Peyer's patch (tissue), 4 donors: ENCODE data around the gene PLA2G4A. TPM values are rescaled to one million over a fixed set of nuclear protein-coding genes. Genes with fewer than 3 reads are reported as not detected.

Experiments used
- DNase-seq, 3 donors: peaks; one replicate each; pipeline ENCODE4 v3.0.0-alpha.2; 2017 to 2019
- H3K27ac ChIP-seq, 4 donors: fragments of 200-600 bp; sonication (generic); one replicate each; pipeline ENCODE4 v1.5.1; 2016 to 2019
- H3K27me3 ChIP-seq, 2 donors: fragments of 200-600 bp; sonication (generic); one replicate each; pipeline ENCODE4 v1.5.1; 2019
- H3K36me3 ChIP-seq, 3 donors: fragments of 200-600 bp; sonication (generic); one replicate each; pipeline ENCODE4 v1.5.1; 2016 to 2019
- H3K4me1 ChIP-seq, 4 donors: fragments of 200-600 bp; sonication (generic); one replicate each; pipeline ENCODE4 v1.5.1; 2016 to 2019
- H3K4me3 ChIP-seq, 4 donors: fragments of 200-600 bp; sonication (generic); 1 replicate in 3 of 4; 2 replicates in 1 of 4; pipeline ENCODE4 v1.5.1; 2016 to 2019; ENCODE audit warnings: mild to moderate bottlenecking in 1 of 4
- H3K9me3 ChIP-seq, 4 donors: fragments of 200-600 bp; sonication (generic); one replicate each; pipeline ENCODE4 v1.5.1; 2016 to 2019; ENCODE audit warnings: mild to moderate bottlenecking in 1 of 4
- POLR2A ChIP-seq, 2 donors: fragments of 450-650 bp; IDR thresholded peaks; one replicate each; pipeline ENCODE4 v1.5.1; 2017; ENCODE audit warnings: antibody characterized with exemption in 2 of 2, mild to moderate bottlenecking in 2 of 2, moderate library complexity in 2 of 2
- total RNA-seq, 4 donors: library from RNA; depleted of rRNA; stranded (reverse); fragments of >200 nt; gene quantifications; one replicate each; pipeline ENCODE4 v1.1.0, GENCODE V29; 2016
- TF ChIP-seq, protein P1 (sequence below), 6 experiments: fragments of 450-650 bp in 4 of 6; fragments of 200-600 bp in 2 of 6; sonication (generic) in 1 of 6; IDR thresholded peaks; one replicate each; pipeline ENCODE4 v1.5.1; 2017 to 2019; ENCODE audit warnings: antibody characterized with exemption in 6 of 6, mild to moderate bottlenecking in 3 of 6, moderate library complexity in 1 of 6

The PLA2G4A gene
- total RNA-seq, 4 donors from 2014 or later, result 7.0 to 8.3 (median 7.6) TPM

DNA sequence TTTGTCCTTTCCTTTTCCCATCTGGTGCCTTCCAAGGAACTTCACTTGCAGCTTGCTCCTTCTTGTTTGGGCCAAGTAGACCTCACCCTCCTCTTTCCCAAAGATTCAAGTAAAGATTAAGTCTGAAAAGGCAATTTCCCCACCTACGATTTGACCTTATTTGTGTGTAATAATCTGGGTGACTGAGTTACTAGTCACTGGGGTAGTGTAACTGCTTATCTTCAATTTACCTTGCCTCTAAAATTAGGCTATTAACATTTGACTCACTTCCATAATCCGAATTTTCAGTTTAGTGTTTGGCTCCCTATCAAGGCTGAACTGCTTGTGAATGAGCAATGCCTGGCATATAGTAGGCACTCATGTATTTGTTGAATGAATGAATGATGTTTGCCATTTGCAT lies 59.6 kb downstream of the PLA2G4A start:
- Histone ChIP-seq H3K9me3 (no peaks in the 10 kb centered on the region), H3K36me3 (no peaks in the 10 kb centered on the region), H3K4me1 (no peaks in the 10 kb centered on the region), H3K27ac (no peak overlapping the region), H3K27me3 (no peaks in the 10 kb centered on the region), H3K4me3 (no peak overlapping the region)
- TF ChIP-seq POLR2A (IDR thresholded peaks at IDR 0.05), result no peak
- TF ChIP-seq, protein P1, sequence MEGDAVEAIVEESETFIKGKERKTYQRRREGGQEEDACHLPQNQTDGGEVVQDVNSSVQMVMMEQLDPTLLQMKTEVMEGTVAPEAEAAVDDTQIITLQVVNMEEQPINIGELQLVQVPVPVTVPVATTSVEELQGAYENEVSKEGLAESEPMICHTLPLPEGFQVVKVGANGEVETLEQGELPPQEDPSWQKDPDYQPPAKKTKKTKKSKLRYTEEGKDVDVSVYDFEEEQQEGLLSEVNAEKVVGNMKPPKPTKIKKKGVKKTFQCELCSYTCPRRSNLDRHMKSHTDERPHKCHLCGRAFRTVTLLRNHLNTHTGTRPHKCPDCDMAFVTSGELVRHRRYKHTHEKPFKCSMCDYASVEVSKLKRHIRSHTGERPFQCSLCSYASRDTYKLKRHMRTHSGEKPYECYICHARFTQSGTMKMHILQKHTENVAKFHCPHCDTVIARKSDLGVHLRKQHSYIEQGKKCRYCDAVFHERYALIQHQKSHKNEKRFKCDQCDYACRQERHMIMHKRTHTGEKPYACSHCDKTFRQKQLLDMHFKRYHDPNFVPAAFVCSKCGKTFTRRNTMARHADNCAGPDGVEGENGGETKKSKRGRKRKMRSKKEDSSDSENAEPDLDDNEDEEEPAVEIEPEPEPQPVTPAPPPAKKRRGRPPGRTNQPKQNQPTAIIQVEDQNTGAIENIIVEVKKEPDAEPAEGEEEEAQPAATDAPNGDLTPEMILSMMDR (IDR thresholded peaks at IDR 0.05), result no peak
- DNase-seq, result no peak

DNA sequence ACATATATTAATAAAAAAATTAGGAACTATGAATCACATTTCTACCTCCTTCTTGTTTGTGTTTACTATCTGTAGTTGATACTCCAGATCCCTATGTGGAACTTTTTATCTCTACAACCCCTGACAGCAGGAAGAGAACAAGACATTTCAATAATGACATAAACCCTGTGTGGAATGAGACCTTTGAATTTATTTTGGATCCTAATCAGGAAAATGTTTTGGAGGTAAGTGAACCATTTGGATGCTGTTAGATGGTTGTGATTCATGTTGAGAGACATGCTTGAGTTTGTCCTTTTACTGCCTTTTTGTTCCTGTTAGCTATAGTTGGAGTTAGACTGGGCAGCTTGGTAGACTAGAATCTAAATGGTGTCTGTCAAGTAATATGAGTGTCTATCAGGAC lies 64.2 kb downstream of the PLA2G4A start:
- no peak overlapping the region for H3K27ac ChIP-seq

DNA sequence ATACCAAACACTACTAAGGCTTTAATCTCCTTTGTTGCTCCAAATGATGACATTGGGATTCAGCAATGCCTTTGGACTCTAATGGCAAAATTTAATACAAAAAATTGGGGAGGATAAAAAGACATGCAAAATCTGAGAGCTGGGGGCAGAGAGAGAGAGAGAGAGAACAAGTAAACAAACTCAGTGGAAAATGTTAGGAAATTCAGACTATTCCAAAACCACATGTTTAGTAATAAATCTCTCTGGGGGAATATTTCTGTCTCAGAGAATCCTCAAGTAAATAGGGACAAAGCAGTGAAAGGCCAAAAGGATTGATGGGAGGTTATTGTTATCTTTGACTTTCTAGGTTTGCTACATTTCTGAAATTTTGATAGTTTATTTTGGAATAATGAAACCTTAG lies 65.7 kb downstream of the PLA2G4A start:
- Histone ChIP-seq H3K27ac (no peak overlapping the region), H3K4me3 (no peak overlapping the region), H3K9me3 (no peaks in the 10 kb centered on the region), H3K36me3 (no peaks in the 10 kb centered on the region), H3K4me1 (no peaks in the 10 kb centered on the region), H3K27me3 (no peaks in the 10 kb centered on the region)
- no peak for DNase-seq
- TF ChIP-seq, protein P1 (IDR thresholded peaks at IDR 0.05), result no peak
- TF ChIP-seq POLR2A (IDR thresholded peaks at IDR 0.05), result no peak

More for the DNA sequence above, 64.2 kb downstream of the PLA2G4A start:
- H3K27me3 ChIP-seq, result no peaks in the 10 kb centered on the region
- TF ChIP-seq POLR2A (IDR thresholded peaks at IDR 0.05), result no peak
- H3K36me3 ChIP-seq, result no peaks in the 10 kb centered on the region
- no peak for DNase-seq
- H3K4me3 ChIP-seq, result no peak overlapping the region
- H3K4me1 ChIP-seq, result no peaks in the 10 kb centered on the region
- H3K9me3 ChIP-seq, result no peaks in the 10 kb centered on the region

DNA sequence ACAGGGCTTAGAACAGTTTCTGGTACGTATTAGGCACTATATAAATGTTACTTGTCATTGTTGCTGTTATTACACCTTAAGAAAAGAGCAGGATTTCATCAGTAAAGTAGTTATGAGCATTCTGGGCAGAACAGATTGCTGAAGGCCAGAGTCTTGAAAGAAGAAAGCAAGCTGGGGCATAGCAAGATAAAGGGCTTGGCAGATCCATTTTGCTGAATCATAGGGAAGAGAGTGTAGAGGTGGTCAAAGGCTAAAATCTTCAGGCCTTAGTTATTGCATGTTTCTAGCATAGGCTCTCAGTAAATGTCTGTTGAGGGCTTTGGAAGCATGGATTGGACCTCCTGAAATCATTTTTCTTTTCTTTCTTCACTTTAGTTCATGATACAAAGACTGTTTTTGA lies 67.5 kb downstream of the PLA2G4A start:
- no peak overlapping the region for H3K4me3 ChIP-seq

DNA sequence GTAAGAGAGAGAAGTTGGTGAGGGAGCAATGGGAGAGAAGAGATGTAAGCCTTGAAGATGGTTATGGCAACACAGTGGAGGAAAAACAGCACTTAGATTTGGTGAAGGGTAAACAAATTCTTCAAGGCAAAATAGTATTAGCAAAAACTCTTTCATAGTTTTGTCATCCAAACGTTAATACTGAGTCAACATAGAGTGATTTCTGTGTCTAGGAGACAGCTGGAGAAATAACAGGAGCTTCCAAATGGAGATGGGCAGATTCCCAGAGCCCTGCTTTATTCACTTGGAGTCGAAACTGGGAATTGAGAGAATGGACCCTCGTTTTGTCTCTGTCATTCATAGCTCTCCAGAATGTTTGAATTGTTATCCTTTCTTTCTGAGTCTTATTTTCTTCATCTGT lies 68.3 kb downstream of the PLA2G4A start:
- no peaks in the 10 kb centered on the region for H3K4me1 ChIP-seq
- TF ChIP-seq, protein P1 (IDR thresholded peaks at IDR 0.05), result no peak
- no peak for TF ChIP-seq POLR2A (IDR thresholded peaks at IDR 0.05)
- H3K36me3 ChIP-seq, result no peaks in the 10 kb centered on the region
- no peak overlapping the region for H3K4me3 ChIP-seq
- H3K9me3 ChIP-seq, result no peaks in the 10 kb centered on the region
- no peak overlapping the region for H3K27ac ChIP-seq
- DNase-seq, result no peak
- H3K27me3 ChIP-seq, result no peaks in the 10 kb centered on the region

More for the DNA sequence above, 67.5 kb downstream of the PLA2G4A start:
- Histone ChIP-seq H3K27ac (no peak overlapping the region), H3K4me1 (no peaks in the 10 kb centered on the region), H3K36me3 (no peaks in the 10 kb centered on the region), H3K27me3 (no peaks in the 10 kb centered on the region), H3K9me3 (no peaks in the 10 kb centered on the region)
- no peak for DNase-seq
- TF ChIP-seq, protein P1 (IDR thresholded peaks at IDR 0.05), result no peak
- no peak for TF ChIP-seq POLR2A (IDR thresholded peaks at IDR 0.05)

DNA sequence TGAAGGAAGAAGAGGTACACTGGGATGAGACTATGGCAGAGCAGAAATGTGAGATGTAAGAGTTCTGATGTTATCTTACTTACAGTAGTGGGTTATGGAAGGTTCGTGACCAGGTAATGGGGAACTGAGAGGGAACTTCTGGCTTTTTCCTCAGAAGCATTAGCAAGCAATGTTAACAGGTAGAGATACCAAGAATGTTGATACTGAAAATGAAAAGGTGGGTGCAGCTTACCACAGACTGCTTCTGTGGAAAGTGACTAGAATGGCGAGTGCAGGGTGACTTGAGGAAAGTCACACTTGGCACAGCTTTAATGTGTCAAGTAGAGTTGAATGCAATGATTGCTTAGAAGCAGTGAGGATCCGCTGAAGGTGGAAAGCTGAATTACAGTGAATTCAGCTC lies 70.8 kb downstream of the PLA2G4A start:
- no peaks in the 10 kb centered on the region for H3K4me1 ChIP-seq
- no peaks in the 10 kb centered on the region for H3K9me3 ChIP-seq
- H3K4me3 ChIP-seq, result no peak overlapping the region
- H3K27me3 ChIP-seq, result no peaks in the 10 kb centered on the region
- DNase-seq, result no peak
- no peak for TF ChIP-seq POLR2A (IDR thresholded peaks at IDR 0.05)
- TF ChIP-seq, protein P1 (IDR thresholded peaks at IDR 0.05), result no peak
- no peaks in the 10 kb centered on the region for H3K36me3 ChIP-seq
- no peak overlapping the region for H3K27ac ChIP-seq
